ENCODE results near the gene FRMPD2.
"Not testable (repeated sequence)": the region's sequence is repeated elsewhere in the genome, so short reads cannot be mapped to it uniquely, and the experiment has no call there.

The FRMPD2 gene

DNA sequence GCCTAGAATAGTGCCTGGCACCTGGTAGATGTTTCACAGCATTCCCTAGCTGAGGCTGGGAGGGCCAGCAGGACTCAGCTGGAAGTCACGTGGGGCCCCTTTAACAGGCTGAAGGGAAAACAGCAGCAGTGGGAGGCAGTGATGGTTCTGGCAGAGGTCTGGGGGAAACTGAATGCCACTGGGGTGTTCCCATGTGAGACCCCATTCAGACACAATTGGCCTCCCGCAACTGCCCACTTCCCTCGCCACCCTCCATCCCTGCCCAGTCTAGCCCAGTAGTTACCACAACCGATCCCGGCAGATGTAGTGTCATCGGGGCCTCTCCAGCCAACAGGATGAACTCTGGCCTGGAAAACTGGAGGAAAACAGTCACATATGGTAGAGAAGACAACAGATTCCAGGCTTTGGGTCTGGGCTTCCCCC is 38.3 kb downstream of the FRMPD2 start:
- H3K27ac Mint-ChIP-seq, result no peak overlapping the region
- H3K9me3 Mint-ChIP-seq, result no peaks in the 10 kb centered on the region
- no peaks in the 10 kb centered on the region for H3K36me3 Mint-ChIP-seq
- no peak overlapping the region for H3K4me3 Mint-ChIP-seq
- ATAC-seq, result no peak
- H3K4me1 Mint-ChIP-seq, result peaks cover 9% of the 10 kb centered on the region
- peaks cover 20% of the 10 kb centered on the region for H3K27me3 Mint-ChIP-seq

DNA sequence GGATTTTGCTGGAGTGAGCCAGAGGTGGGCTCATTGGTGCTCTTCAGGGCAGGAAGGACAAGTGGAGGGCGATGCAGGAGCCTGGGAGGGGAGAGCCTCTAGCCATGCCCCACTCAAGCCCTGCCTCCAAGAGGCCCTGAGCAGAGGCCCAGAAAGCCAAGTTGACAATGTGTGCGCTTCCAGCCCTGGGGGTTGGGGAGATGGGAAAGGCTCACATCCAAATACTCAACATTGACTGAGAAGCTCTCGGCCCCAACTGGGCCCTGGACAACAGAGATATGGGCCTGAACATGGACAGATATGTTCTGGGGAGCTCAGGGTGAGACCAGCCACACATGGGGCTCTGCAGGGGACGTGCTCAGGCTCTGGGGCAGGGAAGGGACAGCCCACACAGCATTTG is 39.0 kb downstream of the FRMPD2 start:
- Mint-ChIP-seq H3K36me3 (no peaks in the 10 kb centered on the region), H3K27ac (no peak overlapping the region), H3K9me3 (no peaks in the 10 kb centered on the region), H3K4me1 (peaks cover 10% of the 10 kb centered on the region), H3K4me3 (no peak overlapping the region), H3K27me3 (peaks cover 20% of the 10 kb centered on the region)
- peak; percentile 18 for ATAC-seq

DNA sequence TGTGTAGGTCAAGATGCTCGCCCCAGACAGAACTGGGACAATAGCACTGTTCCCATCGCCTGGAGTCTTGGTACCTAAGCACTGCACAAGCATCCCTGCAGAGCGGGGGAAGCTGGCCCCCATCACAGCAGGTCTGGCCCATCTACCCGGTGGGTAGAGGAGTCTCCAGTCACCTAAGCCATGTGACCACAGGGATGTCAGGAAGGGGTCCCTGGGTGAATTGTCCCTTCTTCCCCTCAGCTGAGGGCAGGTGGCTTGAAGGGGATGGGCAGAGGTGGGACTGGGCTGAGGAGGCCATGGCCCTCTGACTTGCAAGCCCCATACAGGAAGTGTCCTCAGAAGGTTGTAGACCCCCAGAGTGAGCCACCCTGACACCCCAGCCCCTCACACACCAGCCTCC is 39.7 kb downstream of the FRMPD2 start:
- H3K27ac Mint-ChIP-seq, result no peak overlapping the region
- peaks cover 10% of the 10 kb centered on the region for H3K4me1 Mint-ChIP-seq
- no peak for ATAC-seq
- no peaks in the 10 kb centered on the region for H3K9me3 Mint-ChIP-seq
- no peak overlapping the region for H3K4me3 Mint-ChIP-seq
- H3K36me3 Mint-ChIP-seq, result no peaks in the 10 kb centered on the region
- H3K27me3 Mint-ChIP-seq, result peaks cover 20% of the 10 kb centered on the region

DNA sequence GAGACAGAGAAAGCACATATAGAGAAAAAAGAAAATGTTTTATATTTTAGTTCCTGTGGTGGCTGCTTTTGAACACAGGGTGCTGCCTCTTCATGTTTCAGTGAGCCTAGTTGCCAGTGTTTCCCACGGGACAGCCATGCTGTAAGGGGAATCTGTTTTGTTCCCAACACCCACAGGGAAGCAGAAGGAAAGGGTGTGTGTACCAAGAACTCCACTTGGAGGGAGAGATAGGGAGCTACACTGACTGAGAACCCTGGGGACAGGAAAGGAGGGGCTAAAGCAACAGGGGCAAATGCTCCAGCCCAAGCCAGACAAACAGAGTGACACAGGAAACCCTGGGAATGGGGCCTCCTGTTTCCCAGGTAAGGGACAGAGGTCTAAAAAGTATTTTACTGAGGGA is 40.2 kb downstream of the FRMPD2 start:
- Mint-ChIP-seq H3K4me3 (no peak overlapping the region), H3K27me3 (peaks cover 20% of the 10 kb centered on the region), H3K27ac (no peak overlapping the region), H3K9me3 (no peaks in the 10 kb centered on the region), H3K4me1 (peaks cover 10% of the 10 kb centered on the region), H3K36me3 (no peaks in the 10 kb centered on the region)
- no peak for ATAC-seq

- Mint-ChIP-seq H3K9me3 (no peaks in the 10 kb centered on the region), H3K36me3 (no peaks in the 10 kb centered on the region), H3K4me1 (peaks cover 10% of the 10 kb centered on the region), H3K27me3 (peaks cover 20% of the 10 kb centered on the region), H3K4me3 (no peak overlapping the region), H3K27ac (no peak overlapping the region)
- ATAC-seq, result no peak
Observed at GRCh38 chr10:48233559-48234005, 40.9 kb downstream of the FRMPD2 start.

- peaks cover 20% of the 10 kb centered on the region for H3K27me3 Mint-ChIP-seq
- peaks cover 10% of the 10 kb centered on the region for H3K4me1 Mint-ChIP-seq
- no peaks in the 10 kb centered on the region for H3K9me3 Mint-ChIP-seq
- no peak overlapping the region for H3K27ac Mint-ChIP-seq
- no peak overlapping the region for H3K4me3 Mint-ChIP-seq
- no peaks in the 10 kb centered on the region for H3K36me3 Mint-ChIP-seq
- ATAC-seq, result no peak
Observed at GRCh38 chr10:48232717-48233447, 41.6 kb downstream of the FRMPD2 start.

DNA sequence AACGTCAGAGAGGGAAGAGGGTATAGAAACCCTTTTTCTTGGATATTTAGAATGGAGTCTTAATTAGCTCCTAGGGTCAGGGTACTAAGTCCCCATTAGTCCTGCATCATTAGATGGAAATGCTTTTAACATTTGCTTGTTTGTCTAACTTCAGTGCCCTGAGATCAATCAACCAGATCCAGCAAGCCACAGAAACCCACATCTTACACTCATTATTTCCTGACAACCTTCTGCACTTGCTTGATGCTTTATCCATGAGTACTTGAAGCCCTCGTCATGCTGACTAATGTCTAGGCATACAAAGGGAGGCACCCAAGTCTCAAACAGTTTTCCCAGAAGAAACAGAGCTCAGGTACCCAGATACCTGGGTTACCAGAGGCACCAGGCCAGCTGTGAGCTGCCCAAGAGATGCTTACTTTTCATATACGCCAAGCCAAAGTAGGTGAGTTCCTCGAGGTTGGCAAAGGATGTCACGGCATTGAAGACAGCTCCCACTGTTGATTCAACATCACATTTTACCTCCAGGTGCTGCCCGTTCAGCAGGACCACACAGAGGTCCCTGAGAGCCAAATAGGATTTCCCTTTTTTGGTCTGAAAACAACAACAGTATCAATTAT is 42.7 kb downstream of the FRMPD2 start:
- H3K27ac Mint-ChIP-seq, result peak overlapping the region; percentile 6
- H3K27me3 Mint-ChIP-seq, result peaks cover 20% of the 10 kb centered on the region
- H3K4me1 Mint-ChIP-seq, result peaks cover 10% of the 10 kb centered on the region
- no peaks in the 10 kb centered on the region for H3K9me3 Mint-ChIP-seq
- H3K36me3 Mint-ChIP-seq, result no peaks in the 10 kb centered on the region
- ATAC-seq, result peak; percentile 56
- no peak overlapping the region for H3K4me3 Mint-ChIP-seq

DNA sequence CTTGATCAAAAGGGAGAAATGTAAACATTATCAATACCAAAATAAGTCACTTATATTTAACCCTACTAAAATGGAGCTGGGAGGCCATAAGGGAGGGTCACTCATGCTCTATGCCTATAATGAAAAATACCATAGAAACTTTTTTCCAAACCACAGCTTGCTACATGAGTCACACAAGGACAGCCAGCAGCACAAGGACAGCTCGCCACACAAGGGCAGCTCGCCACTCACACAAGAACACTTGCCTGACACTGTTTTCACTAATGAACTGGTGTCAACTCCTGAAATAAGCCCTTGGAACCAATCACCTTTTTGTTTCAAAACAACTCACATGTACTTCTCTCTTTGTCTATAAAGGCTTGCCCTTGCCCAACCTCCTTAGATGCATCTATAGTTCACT is 43.3 kb downstream of the FRMPD2 start:
- H3K27me3 Mint-ChIP-seq, result peaks cover 20% of the 10 kb centered on the region
- no peak overlapping the region for H3K4me3 Mint-ChIP-seq

GRCh38 chr10:48227213-48227612 is 47.3 kb downstream of the FRMPD2 start:
- no peaks in the 10 kb centered on the region for H3K9me3 Mint-ChIP-seq
- peaks cover 5% of the 10 kb centered on the region for H3K27me3 Mint-ChIP-seq
- ATAC-seq, result no peak
- H3K36me3 Mint-ChIP-seq, result no peaks in the 10 kb centered on the region
- H3K4me3 Mint-ChIP-seq, result no peak overlapping the region
- peaks cover 14% of the 10 kb centered on the region for H3K4me1 Mint-ChIP-seq
- no peak overlapping the region for H3K27ac Mint-ChIP-seq

More for the DNA sequence above, 43.3 kb downstream of the FRMPD2 start:
- Mint-ChIP-seq H3K4me1 (peaks cover 10% of the 10 kb centered on the region), H3K36me3 (no peaks in the 10 kb centered on the region), H3K9me3 (no peaks in the 10 kb centered on the region), H3K27ac (peak overlapping the region; percentile 6)
- ATAC-seq, result peak; percentile 25

GRCh38 chr10:48224979-48225560 is 49.4 kb downstream of the FRMPD2 start:
- ATAC-seq, result no peak
- Mint-ChIP-seq H3K36me3 (no peaks in the 10 kb centered on the region), H3K4me3 (no peak overlapping the region), H3K4me1 (peaks cover 5% of the 10 kb centered on the region), H3K27ac (no peak overlapping the region), H3K9me3 (peaks cover 3% of the 10 kb centered on the region), H3K27me3 (peaks cover 13% of the 10 kb centered on the region)

- Mint-ChIP-seq H3K4me3 (no peak overlapping the region), H3K27me3 (peaks cover 14% of the 10 kb centered on the region), H3K27ac (no peak overlapping the region), H3K4me1 (peaks cover 5% of the 10 kb centered on the region), H3K9me3 (peaks cover 3% of the 10 kb centered on the region), H3K36me3 (no peaks in the 10 kb centered on the region)
- ATAC-seq, result no peak
Observed at GRCh38 chr10:48224296-48224695, 50.2 kb downstream of the FRMPD2 start.

DNA sequence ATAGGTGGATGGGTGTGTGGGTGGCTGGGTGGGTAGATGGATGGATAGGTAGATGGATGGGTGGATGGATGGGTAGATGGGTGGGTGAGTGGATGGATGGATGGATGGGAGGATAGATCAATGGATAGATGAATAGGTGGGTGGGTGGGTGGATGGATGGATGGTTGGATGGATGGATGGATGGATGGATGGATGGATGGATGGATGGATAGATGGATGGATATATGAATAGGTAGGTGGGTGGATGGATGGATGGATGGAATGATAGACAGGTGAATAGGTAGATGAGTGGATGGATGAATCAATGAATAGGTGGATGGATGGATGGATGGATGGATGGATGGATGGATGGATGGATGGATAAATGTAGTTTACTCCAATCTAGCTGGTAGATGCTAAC is 52.7 kb downstream of the FRMPD2 start:
- peaks cover 27% of the 10 kb centered on the region for H3K27me3 Mint-ChIP-seq
- ATAC-seq, result no peak
- H3K4me3 Mint-ChIP-seq, result no peak overlapping the region
- no peaks in the 10 kb centered on the region for H3K36me3 Mint-ChIP-seq
- peaks cover 5% of the 10 kb centered on the region for H3K4me1 Mint-ChIP-seq
- H3K9me3 Mint-ChIP-seq, result peaks cover 3% of the 10 kb centered on the region
- no peak overlapping the region for H3K27ac Mint-ChIP-seq

- ATAC-seq, H3K27ac Mint-ChIP-seq, H3K4me1 Mint-ChIP-seq, H3K9me3 Mint-ChIP-seq, H3K36me3 Mint-ChIP-seq, H3K4me3 Mint-ChIP-seq: not testable (repeated sequence)
- H3K27me3 Mint-ChIP-seq, result peaks cover 27% of the 10 kb centered on the region
Observed at GRCh38 chr10:48221031-48221430, 53.5 kb downstream of the FRMPD2 start.

- Mint-ChIP-seq H3K4me1 (no peaks in the 10 kb centered on the region), H3K27me3 (peaks cover 27% of the 10 kb centered on the region), H3K36me3 (no peaks in the 10 kb centered on the region), H3K4me3 (no peak overlapping the region), H3K27ac (no peak overlapping the region), H3K9me3 (peaks cover 6% of the 10 kb centered on the region)
- no peak for ATAC-seq
Observed at GRCh38 chr10:48219194-48219593, 55.3 kb downstream of the FRMPD2 start.

DNA sequence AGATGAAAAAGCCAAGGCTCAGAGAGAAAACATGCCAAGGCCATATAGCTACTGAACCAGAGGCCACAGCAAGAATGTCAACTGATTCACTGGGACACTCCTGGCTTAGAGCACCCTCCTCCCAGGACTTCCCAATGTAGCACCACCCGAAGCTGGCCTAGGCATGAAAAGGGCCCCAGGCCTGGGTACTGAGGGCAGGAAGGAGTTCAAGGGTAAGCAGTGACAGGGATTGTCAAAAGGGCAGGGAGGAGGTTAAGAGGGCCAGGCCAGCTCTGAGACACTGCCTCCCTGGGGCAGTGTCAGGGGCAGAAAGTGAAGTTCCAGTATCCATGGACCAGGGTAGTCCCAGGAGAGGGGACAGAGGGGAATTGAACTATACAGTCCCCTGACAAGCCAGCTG is 57.8 kb downstream of the FRMPD2 start:
- no peaks in the 10 kb centered on the region for H3K4me1 Mint-ChIP-seq

GRCh38 chr10:48216204-48216505 is 58.3 kb downstream of the FRMPD2 start:
- no peaks in the 10 kb centered on the region for H3K36me3 Mint-ChIP-seq
- peaks cover 26% of the 10 kb centered on the region for H3K27me3 Mint-ChIP-seq

More for the DNA sequence above, 57.8 kb downstream of the FRMPD2 start:
- H3K9me3 Mint-ChIP-seq, result peaks cover 4% of the 10 kb centered on the region
- H3K27me3 Mint-ChIP-seq, result peaks cover 27% of the 10 kb centered on the region
- H3K4me3 Mint-ChIP-seq, result no peak overlapping the region
- no peaks in the 10 kb centered on the region for H3K36me3 Mint-ChIP-seq
- H3K27ac Mint-ChIP-seq, result no peak overlapping the region
- ATAC-seq, result no peak

More at GRCh38 chr10:48216204-48216505, 58.3 kb downstream of the FRMPD2 start:
- Mint-ChIP-seq H3K27ac (no peak overlapping the region), H3K4me1 (no peaks in the 10 kb centered on the region), H3K4me3 (no peak overlapping the region), H3K9me3 (peaks cover 3% of the 10 kb centered on the region)
- no peak for ATAC-seq

Data from stimulated activated memory B cell treated with anti-CD40 and anti-IgM and Interleukin-4, amounts not matched to agents 10 μg/mL and 1 μg/mL and 100 μg/mL, for 72 hours (primary cell).